GM12878 (cell line): ENCODE data around the gene HTR4.

Experiments
- BHLHE40 ChIP-seq, 2 experiments: fragments of 450-650 bp in 1 of 2; IDR thresholded peaks; 2 replicates each; pipeline ENCODE4 v1.6.1; 2011 to 2017; ENCODE audit warnings: low read depth in 2 of 2, borderline replicate concordance in 1 of 2, improper control_type of control experiment in 1 of 2, low read length in 1 of 2, mild to moderate bottlenecking in 1 of 2
- CHD2 ChIP-seq: IDR thresholded peaks from 2 replicates; pipeline ENCODE4 v1.6.1; 2011; ENCODE audit warnings: low read depth, low read length, improper control_type of control experiment, borderline replicate concordance
- JUND ChIP-seq: IDR thresholded peaks from 2 replicates; pipeline ENCODE4 v1.6.1; 2012; ENCODE audit warnings: low read depth, mild to moderate bottlenecking, low read length, improper control_type of control experiment, moderate library complexity
- MXI1 ChIP-seq: fragments of 150-350 bp; IDR thresholded peaks from 2 replicates; pipeline ENCODE4 v1.6.1; 2011; ENCODE audit warnings: low read depth, mild to moderate bottlenecking, inconsistent platforms, low read length, improper control_type of control experiment
- POLR2A ChIP-seq: IDR thresholded peaks from 2 replicates; pipeline ENCODE4 v1.6.1; 2011; ENCODE audit warnings: low read depth, mild to moderate bottlenecking, low read length
- SUZ12 ChIP-seq: fragments of 200-600 bp; sonication (generic); IDR thresholded peaks from one replicate; pipeline ENCODE4 v1.6.1; 2018; ENCODE audit warnings: antibody characterized with exemption, mild to moderate bottlenecking; ENCODE audit not compliant: unreplicated experiment
- TAF1 ChIP-seq: IDR thresholded peaks from 2 replicates; pipeline ENCODE4 v1.6.1; 2011; ENCODE audit warnings: mild to moderate bottlenecking, low read depth, low read length, borderline replicate concordance
- ZSCAN29 ChIP-seq: fragments of 450-650 bp; IDR thresholded peaks from 2 replicates; pipeline ENCODE4 v1.6.1; 2017; ENCODE audit warnings: mild to moderate bottlenecking, moderate library complexity
- TF ChIP-seq, protein P1 (sequence below): IDR thresholded peaks from 2 replicates; pipeline ENCODE4 v1.6.1; 2011; ENCODE audit warnings: mild to moderate bottlenecking, low read depth, low read length, moderate library complexity; ENCODE audit not compliant: insufficient replicate concordance

- TF ChIP-seq TAF1 (no peak), ZSCAN29 (no peak), CHD2 (no peak), BHLHE40 (IDR thresholded peaks at IDR 0.05; ENCODE audit: borderline replicate concordance in 1 of 2, low read depth in 2 of 2, low read length in 1 of 2) (no peak), JUND (no peak), MXI1 (no peak), SUZ12 (no peak), POLR2A (no peak)
- TF ChIP-seq, protein P1, sequence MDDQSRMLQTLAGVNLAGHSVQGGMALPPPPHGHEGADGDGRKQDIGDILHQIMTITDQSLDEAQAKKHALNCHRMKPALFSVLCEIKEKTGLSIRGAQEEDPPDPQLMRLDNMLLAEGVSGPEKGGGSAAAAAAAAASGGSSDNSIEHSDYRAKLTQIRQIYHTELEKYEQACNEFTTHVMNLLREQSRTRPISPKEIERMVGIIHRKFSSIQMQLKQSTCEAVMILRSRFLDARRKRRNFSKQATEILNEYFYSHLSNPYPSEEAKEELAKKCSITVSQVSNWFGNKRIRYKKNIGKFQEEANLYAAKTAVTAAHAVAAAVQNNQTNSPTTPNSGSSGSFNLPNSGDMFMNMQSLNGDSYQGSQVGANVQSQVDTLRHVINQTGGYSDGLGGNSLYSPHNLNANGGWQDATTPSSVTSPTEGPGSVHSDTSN = no peak
These were observed 13.9 kb downstream of the HTR4 start for GRCh38 chr5:148640471-148640870.
